NCI-H1930 (cell line): Measurements from ENCODE around the gene MTO1.
"Not testable (repeated sequence)": the region's sequence is repeated elsewhere in the genome, so short reads cannot be mapped to it uniquely, and the experiment has no call there.

Experiments
- DNase-seq, 2 experiments: peaks; one replicate each; lab custom pipeline; 2025; lab: John Stamatoyannopoulos, UW

MTO1 gene

DNA sequence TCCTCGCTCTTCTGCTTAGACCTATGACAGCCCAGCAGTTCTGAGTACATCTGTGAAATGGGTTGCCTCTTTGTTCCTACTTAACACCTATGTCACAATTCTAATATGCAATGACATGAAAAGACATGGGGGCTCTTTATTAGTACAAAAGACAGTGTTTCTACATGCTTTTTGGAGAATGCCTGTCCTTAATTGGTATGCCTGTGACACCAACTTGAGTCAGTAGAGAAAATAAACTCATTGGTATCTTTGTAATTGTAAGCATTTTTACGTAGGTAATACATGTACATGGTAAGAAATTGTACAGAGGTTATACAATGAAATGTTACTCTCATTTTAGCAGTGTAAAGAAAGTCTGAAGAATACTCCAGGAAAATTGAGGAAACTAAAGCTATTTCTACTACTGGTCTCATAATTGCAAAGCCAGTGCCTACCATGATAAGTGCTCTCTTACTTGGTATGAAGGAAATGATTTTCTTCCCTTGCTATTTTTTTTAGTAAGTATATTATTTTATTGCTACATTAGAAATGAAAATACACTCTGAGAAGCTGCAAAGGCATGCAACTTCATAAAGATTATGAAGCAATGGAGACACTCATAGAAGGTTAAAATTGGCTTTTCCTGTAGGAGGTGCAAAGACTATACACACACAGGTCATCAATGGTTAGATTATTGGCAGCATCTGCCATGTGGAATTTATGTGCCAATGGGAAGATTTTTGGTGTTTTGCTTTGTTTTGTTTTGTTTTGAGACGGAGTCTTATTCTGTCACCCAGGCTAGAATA, 64.2 kb downstream of the MTO1 start:
- no peak for DNase-seq

DNA sequence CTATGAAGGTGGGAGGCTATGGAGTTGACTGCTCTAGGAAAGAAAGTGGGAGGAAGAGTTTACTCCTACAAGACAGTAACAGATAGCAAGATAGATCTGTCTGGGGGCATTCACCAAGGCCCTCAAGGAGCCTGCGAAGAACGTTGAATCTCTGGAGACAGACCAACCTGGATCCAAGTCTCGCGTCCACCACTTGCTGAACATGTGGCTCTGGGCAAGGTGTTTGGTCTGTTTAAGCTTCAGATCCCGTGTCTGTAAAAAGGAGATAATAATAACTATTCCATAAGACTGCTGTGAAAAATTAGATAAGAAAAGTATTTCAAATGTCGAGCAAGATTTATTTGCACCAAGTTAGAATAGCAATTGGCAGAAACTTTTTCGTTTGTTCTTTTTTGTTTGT, 67.4 kb downstream of the MTO1 start:
- DNase-seq = no peak

DNA sequence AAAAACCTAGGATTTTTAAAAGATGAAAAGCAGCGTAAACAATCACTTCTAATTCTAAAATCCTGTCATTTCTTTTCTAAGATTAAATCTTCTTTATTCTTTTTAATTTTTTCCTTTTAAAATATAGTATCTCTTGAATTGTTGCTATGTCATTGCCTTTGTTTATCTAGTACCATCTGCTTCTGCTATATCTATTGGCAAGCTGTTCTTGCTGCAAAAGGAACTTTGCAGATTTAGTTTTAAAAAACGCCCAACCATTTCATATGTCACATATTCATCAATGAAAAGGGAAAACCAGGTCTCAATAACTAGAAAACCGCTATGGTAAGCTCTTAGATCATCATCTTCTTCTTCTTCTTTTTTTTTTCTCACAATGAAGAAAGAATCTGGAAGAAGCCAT, 70.8 kb downstream of the MTO1 start:
- no peak for DNase-seq

DNA sequence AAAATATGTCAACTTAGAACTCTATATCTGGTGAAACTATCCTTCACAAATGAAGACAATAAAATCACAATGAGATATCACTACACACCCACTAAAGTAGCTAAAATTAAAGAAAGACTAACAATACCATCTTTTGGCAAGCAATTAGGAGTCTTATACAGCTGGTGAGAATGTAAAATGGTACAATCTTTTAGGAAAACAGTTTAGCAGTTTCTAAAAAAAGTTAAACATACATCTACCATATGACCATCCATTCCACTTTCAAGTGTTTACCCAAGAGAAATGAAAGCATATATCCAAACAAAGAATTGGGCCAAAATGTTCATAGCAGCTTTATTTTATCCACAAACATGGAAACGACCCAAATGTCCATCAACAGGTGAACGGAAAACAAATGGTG, 73.1 kb downstream of the MTO1 start:
- no peak for DNase-seq

DNA sequence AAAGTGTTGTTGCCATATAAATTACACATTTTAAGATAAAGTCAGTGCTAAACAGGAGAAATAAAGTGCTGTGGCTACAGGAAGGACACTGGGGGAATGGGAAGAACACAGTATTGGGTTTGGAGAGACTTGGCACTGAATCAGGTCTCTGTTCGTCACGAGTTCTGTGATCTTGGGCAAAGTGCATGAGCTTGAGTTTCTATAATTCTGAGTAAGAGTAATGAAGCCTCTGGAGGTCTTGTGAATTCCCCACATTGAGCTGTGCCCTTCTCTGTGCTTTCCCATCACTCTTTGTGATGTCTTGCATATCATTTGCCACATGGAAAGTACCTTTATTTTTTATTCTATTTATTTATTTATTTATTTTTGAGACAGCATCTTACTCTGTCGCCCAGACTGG, 76.1 kb downstream of the MTO1 start:
- DNase-seq = no peak

DNA sequence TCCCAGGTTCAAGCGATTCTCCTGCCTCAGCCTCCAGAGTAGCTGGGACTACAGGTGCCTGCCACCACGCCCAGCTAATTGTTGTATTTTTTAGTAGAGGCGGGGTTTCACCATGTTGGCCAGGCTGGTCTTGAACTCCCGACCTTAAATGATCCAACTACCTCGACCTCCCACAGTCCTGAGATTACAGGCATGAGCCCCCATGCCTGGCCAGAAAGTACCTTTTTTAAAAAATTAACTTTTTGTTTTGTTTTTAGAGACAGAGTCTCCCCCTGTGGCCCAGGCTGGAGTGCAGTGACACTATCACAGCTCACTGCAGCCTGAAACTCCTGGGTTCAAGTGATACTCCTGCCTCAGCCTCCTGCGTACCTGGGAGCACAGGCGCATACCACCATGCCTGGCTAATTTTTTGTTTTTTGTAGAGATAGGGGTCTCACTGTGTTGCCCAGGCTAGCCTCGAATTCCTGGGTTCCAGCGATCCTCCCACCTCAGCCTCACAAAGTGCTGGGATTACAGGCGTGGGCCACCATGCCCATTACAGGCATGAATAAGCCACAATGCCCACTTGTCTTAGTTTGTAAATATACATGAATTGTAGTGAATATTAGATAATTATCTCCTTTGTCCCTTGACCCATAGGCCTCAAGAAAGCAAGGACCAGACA, 76.7 kb downstream of the MTO1 start:
- no peak for DNase-seq

DNA sequence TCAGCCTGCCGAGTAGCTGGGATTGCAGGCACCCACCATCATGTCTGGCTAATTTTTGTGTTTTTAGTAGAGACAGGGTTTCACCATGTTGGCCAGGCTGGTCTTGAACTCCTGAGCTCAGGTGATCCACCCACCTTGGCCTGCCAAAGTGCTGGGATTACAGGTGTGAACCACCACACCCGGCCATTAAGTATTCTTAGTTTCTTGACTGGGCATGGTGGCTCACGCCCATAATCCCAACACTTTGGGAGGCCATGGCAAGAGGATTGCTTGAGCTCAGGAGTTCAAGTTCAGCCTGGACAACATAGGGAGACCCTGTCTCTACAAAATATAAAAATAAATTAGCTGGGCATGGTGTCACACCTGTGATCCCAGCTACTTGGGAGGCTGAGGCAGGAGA, 80.9 kb downstream of the MTO1 start:
- DNase-seq = not testable (repeated sequence)

DNA sequence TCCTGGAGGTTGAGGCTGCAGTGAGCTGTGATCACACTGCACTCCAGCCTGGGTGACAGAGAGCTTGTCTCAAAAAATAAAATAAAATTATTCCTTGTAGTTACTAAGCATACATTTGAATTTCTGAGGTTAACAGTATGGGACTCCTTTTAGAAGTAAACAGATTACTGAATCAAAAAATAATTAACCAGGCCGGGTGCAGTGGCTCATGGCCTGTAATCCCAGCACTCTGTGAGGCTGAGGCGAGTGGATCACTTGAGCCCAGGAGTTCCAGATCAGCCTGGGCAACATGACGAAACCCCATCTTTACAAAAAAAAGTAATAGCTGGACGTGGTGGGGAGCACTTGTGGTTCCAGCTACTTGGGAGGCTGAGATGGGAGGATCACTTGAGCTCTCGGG, 81.4 kb downstream of the MTO1 start:
- DNase-seq = no peak

DNA sequence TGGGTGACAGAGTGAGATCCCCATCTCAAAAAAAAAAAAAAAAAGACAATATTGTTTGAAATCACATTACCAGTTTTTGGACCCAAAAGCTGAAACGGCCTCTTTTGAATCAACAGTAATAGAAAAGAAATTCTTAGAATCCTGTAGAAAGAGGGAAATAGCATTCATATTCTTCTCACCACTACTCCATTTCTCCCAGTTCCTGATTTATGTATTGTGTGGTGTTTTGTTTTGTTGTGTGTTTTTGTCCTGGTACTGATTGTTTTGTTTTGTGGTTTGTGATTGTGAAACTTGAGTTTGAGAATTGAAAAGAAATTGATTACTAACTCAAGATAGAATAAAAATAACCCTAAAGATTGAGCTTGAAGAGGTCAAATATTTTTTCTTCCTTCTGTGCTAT, 85.5 kb downstream of the MTO1 start:
- no peak for DNase-seq

DNA sequence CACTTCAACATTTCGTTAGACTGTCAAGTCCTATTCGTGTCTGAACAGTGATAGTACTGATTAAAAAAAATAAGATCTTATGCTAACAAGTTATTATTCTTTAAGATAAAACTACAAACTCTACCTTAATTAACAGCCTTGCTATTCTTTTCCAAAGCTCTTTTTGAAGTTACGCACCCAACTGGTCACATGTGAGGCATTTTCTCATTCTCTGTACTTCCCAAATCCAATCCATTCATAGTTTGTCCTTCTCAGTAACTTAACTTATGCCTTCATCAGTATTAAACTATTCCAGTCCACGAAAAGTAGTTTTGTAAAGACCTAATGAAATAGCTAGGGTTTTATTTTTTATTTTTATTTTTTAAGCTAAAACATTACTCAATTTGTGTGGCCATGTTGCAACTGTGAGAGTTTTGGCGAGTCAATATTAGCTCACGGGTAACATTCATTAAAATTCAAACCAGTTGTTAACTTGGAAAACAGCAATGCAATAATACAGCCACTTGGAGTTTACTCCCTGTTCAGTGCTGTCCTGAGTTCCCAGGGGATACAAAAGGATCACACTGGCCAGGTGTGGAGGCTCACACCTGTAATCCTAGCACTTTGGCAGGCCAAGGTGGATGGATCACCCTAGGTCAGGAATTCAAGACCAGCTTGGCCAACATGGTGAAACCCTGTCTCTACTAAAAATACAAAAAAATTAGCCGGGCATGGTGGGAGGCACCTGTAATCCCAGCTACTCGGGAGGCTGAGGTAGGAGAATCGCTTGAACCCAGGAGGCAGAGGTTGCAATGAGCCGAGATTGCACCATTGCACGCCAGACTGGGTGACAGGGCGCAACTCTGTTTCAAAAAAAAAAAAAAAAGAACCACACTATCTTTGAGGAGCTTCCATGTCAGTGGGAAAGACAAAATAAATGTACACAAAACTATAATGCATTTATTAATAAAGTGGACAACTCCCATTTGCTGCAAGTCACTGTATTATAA, 87.2 kb downstream of the MTO1 start:
- no peak for DNase-seq

DNA sequence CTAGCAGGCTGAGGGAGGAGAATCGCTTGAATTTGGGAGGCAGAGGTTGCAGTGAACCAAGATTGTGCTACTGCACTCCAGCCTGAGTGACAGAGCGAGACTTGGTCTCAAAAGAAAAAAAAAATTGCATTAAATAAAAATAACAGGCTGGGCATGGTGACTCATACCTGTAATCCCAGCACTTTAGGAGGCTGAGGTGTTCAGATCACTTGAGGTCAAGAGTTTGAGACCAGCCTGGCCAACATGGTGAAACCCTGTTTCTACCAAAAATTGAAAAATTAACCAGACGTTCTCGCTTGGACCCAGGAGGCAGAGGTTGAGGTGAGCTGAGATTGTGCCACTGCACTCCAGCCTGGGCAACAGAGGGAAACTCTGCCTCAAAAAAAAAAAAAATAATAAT, 89.6 kb downstream of the MTO1 start:
- DNase-seq = not testable (repeated sequence)

DNA sequence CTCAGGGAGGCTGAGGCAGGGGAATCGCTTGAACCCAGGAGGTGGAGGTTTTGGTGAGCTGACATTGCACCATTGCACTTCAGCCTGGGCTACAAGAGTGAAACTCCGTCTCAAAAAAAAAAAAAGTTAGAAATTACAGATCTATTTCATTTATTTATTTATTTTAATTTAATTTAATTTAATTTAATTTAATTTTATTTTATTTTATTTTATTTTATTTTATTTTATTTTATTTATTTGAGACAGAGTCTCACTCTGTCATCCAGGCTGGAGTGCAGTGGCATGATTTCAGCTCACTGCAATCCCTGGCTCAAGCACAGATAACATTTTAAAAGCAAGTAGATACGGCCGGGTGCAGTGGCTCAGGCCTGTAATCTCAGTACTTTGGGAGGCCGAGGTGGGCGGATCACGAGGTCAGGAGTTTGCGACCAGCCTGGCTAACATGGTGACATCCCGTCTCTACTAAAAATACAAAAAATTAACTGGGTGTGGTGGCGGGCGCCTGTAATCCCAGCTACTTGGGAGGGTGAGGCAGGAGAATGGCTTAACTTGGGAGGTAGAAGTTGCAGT, 93.9 kb downstream of the MTO1 start:
- not testable (repeated sequence) for DNase-seq

DNA sequence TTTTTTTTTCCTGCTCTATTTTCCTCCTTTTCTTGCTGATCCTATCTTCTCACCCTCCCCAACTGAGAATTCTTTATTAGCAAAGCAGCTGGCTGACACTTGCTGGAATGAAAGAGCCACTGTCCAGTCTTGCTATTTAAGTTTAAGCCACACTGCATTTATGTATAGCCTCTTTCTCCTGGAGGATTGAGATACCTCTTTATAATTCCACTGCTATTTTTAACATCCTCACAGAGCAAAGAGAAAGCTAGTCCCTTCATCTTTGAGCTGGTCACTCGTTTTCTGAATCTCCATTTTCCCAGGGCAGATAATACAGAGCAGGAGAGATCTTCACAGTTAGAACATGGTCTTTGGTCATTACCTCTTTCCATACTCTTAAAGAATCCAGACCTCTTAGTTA, 95.3 kb downstream of the MTO1 start:
- DNase-seq = no peak
